NB4 (cell line): ENCODE data around the gene RIT2.

Experiments
- DNase-seq: peaks from one replicate; pipeline ENCODE4 v3.0.0; 2010; ENCODE audit warnings: low read depth
- H3K4me3 ChIP-seq: one replicate; pipeline ENCODE4 v1.5.1; 2011; ENCODE audit warnings: mild to moderate bottlenecking, low read depth, low read length, moderate library complexity
- CTCF ChIP-seq: IDR thresholded peaks from one replicate; pipeline ENCODE4 v1.5.1; 2012; ENCODE audit warnings: low read depth, low read length
- MAX ChIP-seq: IDR thresholded peaks from 2 replicates; pipeline ENCODE4 v1.6.1; 2011; ENCODE audit warnings: low read depth, low read length
- MYC ChIP-seq: IDR thresholded peaks from 2 replicates; pipeline ENCODE4 v1.6.1; 2011; ENCODE audit warnings: low read depth, low read length
- POLR2A ChIP-seq: IDR thresholded peaks from 2 replicates; pipeline ENCODE4 v1.6.1; 2011; ENCODE audit warnings: mild to moderate bottlenecking; ENCODE audit not compliant: insufficient read length; ENCODE audit errors: extremely low read depth

Gene RIT2

GRCh38 chr18:42780171-42780570, 335.3 kb downstream of the RIT2 start:
- DNase-seq = no peak
- H3K4me3 ChIP-seq = no peak overlapping the region
- TF ChIP-seq MYC (no peak), POLR2A (no peak), MAX (no peak), CTCF (no peak)

GRCh38 chr18:42778445-42779042, 336.9 kb downstream of the RIT2 start:
- DNase-seq = no peak
- H3K4me3 ChIP-seq = no peak overlapping the region
- no peak for TF ChIP-seq MYC
- TF ChIP-seq MAX = no peak
- TF ChIP-seq CTCF = no peak
- TF ChIP-seq POLR2A = no peak

GRCh38 chr18:42778024-42778423, 337.5 kb downstream of the RIT2 start:
- no peak for TF ChIP-seq MAX
- TF ChIP-seq POLR2A = no peak
- TF ChIP-seq CTCF = no peak
- TF ChIP-seq MYC = no peak
- DNase-seq = no peak

GRCh38 chr18:42773870-42774269, 341.6 kb downstream of the RIT2 start:
- DNase-seq = no peak
- no peak for TF ChIP-seq CTCF
- TF ChIP-seq MAX = no peak
- TF ChIP-seq POLR2A = no peak
- no peak for TF ChIP-seq MYC
- H3K4me3 ChIP-seq = no peak overlapping the region

More at GRCh38 chr18:42778024-42778423, 337.5 kb downstream of the RIT2 start:
- no peak overlapping the region for H3K4me3 ChIP-seq

GRCh38 chr18:42771936-42772335, 343.5 kb downstream of the RIT2 start:
- TF ChIP-seq POLR2A = no peak
- no peak for TF ChIP-seq MYC
- no peak for TF ChIP-seq CTCF
- TF ChIP-seq MAX = no peak
- DNase-seq = no peak
- no peak overlapping the region for H3K4me3 ChIP-seq

- DNase-seq = no peak
- H3K4me3 ChIP-seq = no peak overlapping the region
- TF ChIP-seq MAX = no peak
- TF ChIP-seq POLR2A = no peak
- no peak for TF ChIP-seq CTCF
- no peak for TF ChIP-seq MYC
These were observed 350.2 kb downstream of the RIT2 start for GRCh38 chr18:42765302-42765701.
